ENCODE measurements around the gene LGR6.
"Not testable (repeated sequence)": the region's sequence is repeated elsewhere in the genome, so short reads cannot be mapped to it uniquely, and the experiment has no call there.

The LGR6 gene

DNA sequence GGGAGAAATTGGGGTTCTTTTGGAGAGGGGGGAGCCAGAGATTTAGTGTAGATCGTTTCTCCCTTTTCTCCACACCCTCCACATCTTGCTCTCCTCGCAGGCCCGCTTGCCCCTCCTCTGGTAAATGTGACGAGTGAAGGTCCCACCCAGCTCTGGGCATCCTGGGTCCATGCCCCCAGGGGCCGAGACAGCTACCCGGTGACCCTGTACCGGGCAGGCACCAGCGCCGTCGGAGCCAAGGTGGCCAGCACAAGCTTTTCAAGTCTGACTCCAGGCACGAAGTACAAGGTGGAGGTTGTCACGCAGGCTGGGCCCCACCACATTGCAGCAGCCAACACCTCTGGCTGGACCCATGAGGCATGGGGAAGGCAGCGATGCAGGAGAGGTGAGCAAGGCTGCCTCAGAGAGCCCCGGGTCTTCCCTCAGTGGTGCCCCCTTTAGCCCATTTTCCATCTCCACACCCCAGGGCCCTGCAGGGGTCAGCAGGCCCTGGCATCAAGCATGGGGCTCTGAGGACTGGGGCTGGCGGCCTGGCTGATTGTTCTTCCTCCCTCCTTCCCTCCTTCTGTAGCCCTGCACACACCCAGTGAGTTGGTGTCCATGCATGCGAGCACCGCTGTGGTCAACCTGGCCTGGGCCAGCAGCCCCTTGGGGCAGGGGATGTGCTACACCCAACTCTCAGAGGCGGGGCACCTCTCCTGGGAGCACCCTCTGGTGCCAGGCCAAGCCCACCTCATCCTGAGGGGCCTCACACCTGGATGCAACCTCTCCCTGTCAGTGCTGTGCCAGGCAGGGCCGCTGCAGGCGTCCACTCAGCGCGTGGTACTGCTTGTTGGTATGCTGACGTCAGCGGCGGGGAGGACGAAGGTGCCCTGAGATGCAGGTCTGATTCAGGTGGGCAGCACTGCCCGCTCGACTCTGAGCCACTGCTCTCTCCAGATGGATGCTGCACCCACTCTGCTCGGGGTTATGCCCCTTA lies 16.4 kb upstream of the LGR6 start:
- no peak for DNase-seq (ENCODE audit: low read depth in 2 of 2)

DNA sequence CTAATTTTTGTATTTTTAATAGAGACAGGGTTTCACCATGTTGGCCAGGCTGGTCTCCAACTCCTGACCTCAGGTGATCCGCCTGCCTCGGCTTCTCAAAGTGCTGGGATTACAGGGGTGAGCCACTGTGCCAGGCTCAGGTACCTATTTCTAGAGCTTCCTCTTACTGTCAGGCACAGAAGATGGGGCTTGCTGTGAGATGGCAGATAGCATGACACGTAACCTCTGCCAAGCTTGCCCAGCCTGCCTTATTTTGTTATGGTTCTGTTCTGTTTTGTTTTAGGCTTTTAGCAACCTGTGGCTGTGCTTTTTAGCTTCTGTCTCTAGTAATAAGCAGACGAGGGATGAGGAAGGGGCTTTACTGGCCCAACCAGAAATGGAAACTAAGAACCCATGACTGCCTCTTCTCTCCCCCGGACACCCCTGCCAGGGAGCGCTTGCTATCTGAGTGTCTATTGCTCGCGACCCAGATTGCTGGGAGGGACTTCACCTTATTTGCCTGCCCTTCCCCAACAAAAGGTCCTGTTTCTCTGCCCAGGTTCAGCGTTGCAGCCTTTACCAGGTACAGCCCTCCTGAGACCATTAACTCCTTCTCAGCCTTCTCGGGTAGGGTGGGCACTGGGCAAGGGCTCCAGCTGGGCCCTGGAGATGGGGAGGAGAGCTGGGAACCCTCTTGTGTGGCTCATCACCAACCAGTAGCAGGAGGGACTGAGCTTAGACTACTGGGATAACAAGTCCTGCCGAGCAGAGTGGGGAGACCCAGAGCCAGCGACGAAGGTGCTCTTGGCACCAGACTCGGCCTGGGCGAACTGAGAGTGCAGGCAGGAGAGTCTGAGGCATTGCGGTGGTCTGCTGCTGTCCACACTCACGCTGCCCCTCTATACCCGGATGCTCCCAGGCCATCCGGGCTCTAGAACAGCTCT lies 13.5 kb upstream of the LGR6 start:
- DNase-seq (ENCODE audit: low read depth in 2 of 2), result no peak

DNA sequence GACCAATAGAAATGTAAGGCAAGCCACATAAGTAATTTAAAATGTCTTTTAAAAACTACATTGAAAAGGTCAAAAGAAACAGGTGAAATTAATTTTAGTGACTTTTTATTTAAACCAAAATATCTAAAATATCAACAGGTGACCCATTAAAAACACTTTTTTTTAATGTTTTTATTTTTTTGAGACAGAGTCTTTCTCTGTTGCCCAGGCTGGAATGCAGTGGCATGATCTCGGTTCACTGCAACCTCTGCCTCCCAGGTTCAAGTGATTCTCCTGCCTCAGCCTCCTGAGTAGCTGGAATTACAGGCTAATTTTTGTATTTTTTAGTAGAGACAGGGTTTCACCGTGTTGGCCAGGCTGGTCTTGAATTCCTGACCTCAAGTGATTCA lies 12.9 kb upstream of the LGR6 start:
- not testable (repeated sequence) for DNase-seq (ENCODE audit: low read depth in 2 of 2)

DNA sequence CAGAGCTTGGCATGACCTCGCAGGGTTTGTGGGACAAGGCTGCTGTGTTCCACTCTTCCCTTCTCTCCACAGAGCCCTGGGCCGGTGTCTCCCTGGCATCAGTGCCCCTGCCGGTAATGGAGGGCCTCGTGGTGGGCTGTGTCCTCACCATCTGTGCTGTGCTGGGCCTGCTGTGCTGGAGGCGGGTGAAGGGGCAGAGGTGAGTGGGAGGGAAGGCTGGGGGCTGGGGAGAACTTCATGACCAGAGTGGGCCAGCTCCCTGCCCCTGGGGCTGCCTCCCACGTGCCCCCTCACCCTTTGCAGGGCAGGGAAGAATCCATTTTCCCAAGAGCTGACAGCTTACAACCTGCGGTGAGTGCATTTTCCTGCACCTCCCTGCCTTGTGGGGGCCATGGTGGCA lies 12.0 kb upstream of the LGR6 start:
- DNase-seq (ENCODE audit: low read depth in 2 of 2), result no peak

DNA sequence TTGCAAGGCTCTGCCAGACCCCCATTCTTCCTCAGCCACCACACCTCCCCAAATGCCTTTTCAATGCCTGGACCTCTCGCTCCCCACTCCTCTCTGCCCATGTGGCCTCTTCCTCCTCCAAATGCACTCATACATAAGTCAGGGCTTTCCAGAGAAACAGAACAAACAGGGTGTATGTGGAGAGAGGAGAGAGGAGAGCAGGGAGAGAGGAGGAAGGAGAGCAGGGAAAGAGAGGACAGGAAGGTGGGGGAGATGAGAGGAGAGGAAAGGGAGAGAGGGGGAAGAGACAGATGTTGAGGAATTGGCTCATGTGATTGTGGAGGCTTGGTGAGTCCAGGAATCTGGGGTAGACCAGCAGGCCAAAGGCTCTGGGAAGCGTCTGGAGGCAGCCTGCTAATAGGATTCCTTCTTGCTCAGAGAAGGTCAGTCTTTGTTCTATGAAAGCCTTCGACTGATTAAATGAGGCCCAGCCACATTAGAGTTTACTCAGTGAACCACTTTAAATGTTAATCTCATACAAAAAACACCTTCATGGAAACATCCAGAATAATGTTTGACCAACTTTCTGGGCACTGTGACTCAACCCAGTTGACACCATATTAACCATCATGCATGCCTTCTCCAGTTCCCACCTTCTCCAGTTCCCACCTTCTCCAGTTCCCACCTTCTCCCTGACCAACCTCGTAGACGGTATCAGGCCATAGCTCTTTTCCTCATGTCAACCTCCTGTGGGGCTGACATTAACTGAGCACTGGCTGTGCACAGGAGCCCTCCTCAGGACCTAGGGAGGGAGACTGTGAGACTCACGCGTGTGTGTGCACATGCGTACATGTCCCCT lies 11.3 kb upstream of the LGR6 start:
- DNase-seq (ENCODE audit: low read depth in 2 of 2), result no peak

DNA sequence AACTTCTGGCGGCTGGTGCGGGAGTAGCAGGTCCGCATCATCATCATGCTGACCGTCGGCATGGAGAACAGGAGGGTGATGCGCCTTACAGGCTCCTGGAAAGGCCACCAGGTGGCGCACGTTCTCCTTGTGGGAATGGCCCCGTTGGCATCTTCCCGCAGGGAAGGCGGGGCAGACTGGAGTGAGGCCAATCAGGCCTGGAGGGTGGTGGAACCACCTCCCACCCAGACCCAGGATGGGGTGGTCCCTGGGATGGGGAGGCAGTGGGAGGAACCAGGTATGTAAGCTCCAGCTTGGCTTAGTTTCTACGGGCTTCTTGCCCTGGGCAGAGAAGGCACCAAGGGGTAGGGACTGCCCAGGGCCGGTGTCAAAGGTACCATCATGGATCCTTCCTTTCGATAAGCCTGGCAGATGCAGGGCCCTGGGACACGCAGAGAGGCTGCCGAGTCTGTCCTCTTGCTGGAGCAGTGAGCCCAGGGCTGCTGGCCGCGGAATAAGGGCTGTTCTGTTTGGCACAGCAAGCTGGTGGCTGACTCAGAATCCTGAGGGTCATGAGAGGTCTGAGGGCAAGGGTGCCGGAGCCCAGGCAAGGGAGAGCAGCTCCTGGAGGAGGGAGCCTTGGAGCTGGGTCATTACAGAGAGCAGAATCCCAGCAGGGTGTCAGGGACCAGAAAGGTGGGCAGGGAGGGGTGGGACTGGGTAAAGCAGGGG lies 8.7 kb upstream of the LGR6 start:
- peak; percentile 63 to 64 for DNase-seq (ENCODE audit: low read depth in 2 of 2)

DNA sequence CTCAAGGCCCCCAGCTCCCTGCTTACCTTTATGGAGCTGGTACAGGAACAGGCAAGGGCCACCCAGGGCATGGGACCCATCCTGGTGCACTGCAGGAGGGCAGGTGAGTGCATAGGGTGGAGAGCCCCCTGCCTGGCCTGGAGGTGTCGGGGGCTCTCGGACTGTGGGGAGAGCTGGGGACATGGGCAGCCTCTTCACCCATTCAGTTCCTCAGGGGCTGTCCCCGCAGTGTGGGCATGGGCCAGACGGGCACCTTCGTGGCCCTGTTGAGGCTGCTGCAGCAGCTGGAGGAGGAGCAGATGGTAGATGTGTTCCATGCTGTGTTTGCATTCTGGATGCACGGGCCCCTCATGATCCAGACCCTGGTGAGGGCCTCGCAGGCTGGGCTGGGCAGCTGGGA lies 7.3 kb upstream of the LGR6 start:
- no peak for DNase-seq (ENCODE audit: low read depth in 2 of 2)

DNA sequence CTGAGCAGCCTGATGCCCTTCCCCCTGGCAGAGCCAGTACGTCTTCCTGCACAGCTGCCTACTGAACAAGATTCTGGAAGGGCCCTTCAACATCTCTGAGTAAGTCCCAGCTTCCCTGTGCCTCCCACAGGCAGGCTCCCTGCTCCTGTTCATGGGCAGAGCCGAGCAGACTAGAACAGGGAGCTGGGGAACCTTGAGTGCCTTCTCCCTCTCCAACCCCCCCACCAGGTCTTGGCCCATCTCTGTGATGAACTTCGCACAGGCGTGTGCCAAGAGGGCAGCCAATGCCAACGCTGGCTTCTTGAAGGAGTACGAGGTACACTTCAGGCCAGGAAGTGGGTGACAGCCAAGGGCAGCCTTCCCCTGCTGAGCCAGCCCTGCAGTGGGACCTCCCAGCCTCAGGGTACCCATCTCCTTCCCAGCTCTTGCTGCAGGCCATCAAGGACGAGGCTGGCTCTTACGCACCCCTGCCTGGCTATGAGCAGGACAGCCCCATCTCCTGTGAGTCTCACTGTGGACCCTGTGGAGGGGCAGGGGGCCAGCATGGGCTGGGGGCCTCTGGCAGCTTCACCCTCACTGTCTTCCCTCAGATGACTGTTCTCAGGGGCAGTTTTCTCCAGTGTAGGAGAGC lies 6.4 kb upstream of the LGR6 start:
- no peak for DNase-seq (ENCODE audit: low read depth in 2 of 2)

DNA sequence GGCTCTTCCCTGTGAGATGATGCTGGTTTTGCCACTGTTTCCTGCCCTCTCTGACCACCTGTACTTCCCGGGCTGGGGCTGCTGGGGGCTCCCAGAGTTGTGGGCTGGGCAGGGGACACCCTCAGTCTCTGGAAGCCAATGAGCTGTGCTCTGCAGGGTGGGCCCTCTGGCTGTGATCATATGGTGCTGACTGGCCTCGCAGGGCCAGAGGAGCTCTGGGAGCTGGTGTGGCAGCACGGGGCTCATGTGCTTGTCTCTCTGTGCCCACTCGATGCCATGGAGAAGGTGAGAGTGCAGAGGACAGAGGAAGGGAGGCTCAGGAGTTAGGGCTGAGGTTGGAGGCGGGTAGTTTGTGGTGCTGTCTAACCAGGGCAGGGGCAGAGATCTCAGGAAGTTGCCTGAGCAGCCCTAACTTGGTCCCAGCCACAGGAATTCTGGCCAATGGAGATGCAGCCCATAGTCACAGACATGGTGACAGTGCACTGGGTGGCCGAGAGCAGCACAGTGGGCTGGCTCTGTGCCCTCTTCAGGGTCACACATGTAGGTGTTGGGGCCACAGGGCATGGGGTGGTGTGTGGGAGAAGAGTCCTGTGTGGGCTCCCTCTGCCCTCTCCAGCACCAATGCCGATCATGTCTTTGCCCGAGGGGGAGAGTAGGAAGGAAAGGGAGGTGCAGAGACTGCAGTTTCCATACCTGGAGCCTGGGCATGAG lies 5.7 kb upstream of the LGR6 start:
- DNase-seq (ENCODE audit: low read depth in 2 of 2), result no peak

DNA sequence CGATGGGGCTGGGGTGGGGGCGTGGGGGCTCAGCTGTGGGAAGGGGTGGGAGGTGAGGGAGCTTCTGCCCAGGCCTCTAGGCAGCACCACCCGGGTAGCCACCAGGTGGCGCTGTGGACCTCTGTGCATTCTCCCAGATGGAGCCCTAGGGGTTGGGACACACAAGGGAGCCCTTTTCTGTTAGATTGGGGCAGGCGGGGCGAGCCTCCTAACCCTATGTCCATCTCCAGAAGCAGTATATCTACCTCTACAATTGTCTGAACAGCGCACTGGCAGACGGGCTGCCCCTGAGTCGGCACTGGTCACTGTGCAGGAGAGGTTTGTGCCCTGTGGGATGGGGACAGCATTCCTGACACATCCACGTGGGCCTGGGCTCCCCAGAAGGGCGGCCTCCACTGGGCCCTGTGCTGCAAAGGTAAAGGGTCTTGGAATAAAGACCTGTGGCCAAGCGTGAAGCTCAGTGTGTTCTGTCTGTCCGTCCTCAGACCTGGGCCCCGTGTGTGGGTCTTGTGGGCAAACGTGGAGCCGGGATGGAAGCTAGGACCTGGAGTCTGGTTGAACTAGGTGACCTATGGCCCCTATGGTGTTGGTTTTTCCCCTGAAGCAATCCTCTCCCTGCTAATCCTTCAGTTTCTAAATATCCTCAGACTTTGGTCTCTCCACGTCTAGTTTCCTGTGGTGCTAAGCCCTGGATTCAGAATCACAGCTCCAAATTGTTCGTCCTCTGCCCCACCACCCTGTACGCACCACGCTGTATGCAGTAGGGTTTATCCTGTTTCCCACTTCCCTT lies 4.4 kb upstream of the LGR6 start:
- DNase-seq (ENCODE audit: low read depth in 2 of 2), result peak in 1 of 2 experiments; percentile 6

DNA sequence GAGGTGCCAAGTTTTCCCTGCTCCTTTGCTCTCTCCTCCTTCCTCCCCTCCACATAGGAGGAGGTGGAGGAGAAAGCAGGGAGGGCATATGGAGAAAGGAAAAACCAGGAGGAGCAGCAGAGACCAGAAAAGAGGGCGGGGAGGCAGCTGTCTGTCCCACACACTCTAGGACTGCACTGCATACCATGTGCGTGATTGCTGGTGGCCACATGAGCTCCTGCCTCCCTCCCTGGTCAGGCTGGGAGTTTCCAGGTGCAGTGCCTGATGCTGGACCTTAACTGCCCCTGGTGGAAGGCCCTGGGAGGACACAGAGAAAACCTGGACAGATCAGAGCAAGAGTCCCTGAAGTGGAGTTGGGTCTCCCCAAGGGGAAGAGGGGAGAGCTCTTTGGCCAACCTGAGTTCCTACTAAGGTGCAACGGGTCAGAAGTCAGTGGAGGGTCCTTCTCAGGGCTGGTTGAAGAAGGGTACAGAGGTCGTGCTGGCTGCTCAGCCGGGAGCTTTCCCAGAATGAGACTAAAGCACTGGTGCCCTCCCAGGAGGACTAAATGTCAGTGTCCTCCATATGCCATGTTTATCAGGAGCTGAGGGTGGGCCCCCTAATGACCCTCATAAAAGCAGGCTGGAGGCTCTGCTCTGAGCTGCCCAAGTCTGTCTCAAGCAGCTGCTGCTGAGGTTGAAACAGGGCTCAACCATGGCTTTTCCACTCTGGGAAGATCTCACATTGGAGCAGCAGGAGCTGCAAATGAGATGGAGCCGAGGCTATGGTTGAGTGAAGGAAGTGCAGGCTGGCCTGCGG lies 3.5 kb upstream of the LGR6 start:
- no peak for DNase-seq (ENCODE audit: low read depth in 2 of 2)

DNA sequence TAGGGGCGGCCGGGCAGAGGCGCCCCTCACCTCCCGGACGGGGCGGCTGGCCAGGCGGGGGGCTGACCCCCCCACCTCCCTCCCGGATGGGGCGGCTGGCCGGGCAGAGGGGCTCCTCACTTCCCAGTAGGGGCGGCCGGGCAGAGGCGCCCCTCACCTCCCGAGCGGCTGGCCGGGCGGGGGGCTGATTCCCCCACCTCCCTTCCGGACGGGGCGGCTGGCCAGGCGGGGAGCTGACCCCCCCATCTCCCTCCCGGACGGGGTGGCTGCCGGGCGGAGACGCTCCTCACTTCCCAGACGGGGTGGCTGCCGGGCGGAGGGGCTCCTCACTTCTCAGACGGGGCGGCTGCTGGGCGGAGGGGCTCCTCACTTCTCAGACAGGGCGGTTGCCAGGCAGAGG lies 2.2 kb upstream of the LGR6 start:
- not testable (repeated sequence) for DNase-seq (ENCODE audit: low read depth in 2 of 2)

DNA sequence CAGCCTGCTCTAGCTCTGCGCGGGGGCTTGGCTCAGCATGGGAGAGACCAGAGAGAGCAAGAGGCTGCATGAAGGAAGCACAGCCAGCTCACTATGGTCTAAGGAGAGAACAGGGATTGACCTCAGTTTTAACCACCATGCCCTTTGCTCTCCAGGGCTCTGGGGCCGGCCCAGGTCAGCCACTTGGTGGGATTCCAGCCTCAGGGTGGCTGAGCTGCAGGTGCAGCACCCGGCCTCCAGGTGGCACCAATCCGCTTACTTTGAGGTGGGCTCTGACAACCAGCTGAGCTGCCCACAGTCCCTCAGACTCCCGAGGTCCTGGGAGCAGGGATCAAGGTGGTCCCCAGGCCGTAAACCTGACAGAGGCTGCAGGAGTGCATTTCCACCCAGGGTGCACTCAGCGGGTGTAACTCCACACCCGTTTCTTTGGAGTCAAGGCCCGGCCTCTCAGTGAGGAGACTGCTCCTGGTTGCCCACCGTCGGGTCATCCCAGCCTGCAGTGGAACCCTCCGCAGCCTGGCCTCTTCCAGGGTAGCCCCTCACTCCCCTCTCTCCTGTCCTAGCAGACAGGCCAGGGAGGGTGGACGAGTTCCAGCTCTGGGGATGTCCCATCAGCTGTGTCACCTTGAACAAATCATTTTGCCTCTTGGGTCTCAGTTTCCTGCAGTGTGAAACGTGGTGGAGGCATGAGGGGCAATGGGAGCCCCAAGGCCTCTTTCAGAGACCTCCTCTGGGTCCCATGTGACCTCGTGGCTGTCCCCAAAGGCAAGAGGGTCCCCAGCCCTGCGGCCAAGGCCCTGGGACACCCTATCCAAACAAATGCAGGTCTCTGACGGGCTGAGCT lies 607 bp upstream of the LGR6 start:
- DNase-seq (ENCODE audit: low read depth in 2 of 2), result peak in 1 of 2 experiments; percentile 6

DNA sequence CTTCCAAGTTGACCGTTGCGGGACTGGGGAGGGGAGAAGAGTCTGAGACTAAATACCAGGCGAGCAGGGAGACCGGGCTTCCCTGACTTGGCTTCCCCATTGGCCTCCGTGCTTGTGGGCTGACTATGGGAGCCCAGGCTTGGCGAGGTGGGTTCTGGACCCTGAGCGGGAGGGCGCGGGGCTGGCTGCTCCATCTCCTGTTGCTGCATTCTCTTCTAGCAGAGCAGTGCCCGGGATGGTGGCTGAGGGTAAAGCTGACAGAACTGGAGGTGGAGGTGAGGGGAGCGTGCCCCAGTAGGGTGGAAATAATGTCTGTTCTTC lies 689 bp downstream of the LGR6 start:
- no peak for DNase-seq (ENCODE audit: low read depth in 2 of 2)

DNA sequence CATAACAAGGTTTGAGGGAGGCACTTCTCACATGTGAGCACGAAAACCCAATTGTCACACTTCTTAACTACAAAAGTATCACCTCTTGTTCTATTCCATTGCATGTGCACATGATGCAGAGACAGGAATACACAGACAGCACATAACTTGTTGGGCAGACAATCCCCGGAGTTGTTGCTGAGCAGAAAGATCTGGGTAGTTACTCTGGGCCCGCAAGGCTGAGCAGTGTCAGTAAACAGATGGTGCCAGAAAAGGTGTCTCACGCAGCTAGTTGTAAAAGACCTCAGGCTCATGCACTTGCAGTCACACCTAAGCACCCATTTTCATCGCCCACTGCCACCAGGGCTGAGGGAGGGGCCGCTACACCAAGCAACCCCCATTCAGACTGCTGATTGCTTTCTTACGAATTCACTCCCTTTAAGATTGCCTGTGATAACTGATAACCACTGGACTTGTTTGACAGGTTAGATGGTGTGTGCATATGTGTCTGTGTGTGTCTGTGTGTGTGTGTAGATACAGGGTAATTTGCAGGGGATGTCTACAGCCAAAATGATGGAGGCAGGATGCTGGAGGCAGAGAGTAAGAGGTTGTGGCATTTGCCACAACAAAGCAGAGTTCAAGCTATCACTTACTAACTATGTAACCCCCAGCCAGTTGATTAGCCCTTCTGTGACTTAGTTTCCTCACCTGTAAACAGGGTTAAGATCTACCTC lies 4.2 kb downstream of the LGR6 start:
- no peak for DNase-seq (ENCODE audit: low read depth in 2 of 2)

DNA sequence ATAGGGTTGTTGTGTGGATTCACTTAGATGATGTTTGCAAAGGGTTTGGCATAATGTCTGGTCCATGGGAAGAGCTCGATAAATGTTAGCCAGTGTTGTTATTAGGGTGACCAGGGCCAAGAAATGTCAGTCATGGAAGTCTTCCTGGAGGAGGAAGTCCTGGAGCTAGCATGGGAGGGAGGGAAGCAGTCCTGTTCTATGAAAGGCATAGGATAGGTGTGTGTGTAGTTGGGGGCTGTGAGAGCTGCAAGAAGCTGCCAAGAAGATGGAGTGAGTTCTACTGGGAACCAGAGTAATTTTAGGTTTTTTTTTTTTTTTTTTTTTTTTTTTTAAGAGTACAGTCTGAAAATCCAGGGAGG lies 4.7 kb downstream of the LGR6 start:
- no peak for DNase-seq (ENCODE audit: low read depth in 2 of 2)

Measured in fibroblast of skin of left quadriceps (primary cell).